ENCODE results near the gene P2RY6.
"Not testable (repeated sequence)": the region's sequence is repeated elsewhere in the genome, so short reads cannot be mapped to it uniquely, and the experiment has no call there.

The P2RY6 gene, protein sequence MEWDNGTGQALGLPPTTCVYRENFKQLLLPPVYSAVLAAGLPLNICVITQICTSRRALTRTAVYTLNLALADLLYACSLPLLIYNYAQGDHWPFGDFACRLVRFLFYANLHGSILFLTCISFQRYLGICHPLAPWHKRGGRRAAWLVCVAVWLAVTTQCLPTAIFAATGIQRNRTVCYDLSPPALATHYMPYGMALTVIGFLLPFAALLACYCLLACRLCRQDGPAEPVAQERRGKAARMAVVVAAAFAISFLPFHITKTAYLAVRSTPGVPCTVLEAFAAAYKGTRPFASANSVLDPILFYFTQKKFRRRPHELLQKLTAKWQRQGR

DNA sequence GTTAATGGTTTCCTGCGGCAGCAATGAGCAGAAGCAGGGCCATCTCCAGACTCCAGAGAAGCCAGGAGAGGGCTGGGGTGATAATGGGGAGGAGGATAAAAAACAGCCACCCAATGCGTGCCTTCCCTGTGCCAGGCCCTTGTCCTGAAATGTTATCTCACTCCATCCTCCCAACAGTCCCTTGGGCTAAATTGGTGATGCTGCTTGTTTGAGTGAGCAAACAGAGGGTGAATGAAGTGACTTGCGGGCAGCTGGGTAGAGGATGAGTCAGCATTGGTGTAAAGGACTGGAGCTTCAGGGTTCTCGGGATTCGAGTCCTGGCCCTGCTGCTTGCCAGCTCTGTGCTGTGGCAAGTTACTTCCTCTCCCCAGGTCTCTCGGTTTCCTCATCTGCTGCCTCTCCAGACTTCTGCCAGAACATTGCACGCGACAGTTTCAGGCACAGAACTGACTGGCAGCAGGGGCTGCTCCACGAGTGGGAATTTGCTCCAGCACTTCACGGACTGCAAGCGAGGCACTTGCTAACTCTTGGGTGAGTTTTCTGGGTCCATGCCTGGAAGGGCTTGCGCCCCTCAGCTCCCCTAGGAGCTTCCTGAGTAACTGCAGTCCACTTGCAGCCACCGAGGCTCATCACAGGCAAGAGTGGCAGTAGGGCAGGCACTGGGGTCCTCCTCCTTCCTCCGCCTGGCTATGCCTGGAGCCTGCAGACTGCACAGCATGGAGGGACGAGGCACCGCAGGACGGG lies at the start of gene P2RY6:
Gene P2RY6, plus strand, starts transcription at position 403 of the 744 bp plus-strand sequence. CDS start 24,181 bp downstream, outside the sequence.
- DNase-seq (ENCODE audit: low read depth in 3 of 3): no peak

DNA sequence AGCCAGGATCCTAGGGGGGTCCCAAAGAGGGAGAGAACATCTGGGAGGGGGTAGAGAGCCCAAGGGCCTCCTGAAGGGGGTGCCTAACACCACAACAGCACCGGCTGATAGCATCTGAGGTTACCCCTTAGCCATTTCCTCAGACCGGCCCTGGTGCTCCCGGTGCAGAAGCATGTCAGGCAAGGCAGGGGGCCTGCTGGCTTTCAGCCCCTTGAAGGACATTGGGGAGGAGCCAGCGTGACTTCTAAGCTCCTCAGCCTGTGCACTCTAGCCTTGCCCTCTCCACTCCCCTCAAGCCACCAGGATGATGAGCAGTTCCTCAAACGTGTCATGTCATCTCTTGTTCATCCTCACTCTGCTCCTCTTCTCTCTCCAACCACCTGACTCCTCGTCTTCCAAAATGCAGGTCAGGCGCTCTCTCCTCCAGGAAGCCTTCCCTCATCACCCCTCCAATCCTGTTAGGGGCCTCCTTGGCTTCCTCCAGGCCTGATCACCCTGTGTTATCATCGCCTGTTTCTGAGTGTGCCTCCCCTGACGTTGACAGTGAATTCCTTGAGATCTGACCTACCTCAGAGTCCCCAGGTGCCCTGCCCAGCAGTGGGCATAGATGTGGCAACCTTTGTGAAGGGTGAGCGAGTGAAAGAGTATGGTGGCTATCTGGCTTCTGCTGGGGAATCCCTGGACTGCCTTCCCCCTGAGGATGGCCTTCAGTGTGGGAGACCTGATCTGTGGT lies 48.0 kb upstream of the P2RY6 start:
- DNase-seq (ENCODE audit: low read depth in 3 of 3): no peak

DNA sequence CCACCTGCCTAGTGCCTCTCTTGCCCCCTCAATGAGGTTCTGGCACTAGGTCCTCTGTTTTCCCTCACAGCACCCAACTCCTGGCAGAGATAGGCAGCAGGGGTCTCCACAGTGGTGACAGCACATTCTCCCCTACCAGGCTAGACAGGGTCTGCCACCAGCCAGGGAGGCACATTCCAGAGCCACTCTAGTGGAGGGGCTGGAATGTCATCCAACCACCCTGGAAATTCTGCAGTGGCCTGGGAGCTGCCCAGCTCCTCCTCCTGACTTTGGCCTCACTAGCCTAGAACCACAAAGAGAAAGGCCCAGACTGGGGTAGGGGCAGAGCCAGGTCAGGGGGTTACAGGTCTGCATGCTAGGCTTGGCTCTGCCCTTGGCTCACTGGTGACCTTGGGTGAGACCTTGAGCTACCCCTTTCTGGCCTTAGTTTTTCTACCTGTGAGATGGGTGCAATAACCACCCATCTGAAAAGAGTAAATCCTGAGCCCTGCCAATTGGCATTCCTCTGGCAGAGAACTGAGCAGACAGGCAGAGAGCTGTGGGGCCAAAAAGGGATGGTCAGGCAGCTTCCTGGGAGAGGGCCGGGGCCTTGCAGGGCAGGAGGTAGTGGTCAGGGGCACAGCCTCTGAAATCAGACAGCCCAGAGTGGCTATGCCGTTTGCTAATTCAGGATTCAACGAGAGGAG lies 47.0 kb upstream of the P2RY6 start:
- no peak for DNase-seq (ENCODE audit: low read depth in 3 of 3)

DNA sequence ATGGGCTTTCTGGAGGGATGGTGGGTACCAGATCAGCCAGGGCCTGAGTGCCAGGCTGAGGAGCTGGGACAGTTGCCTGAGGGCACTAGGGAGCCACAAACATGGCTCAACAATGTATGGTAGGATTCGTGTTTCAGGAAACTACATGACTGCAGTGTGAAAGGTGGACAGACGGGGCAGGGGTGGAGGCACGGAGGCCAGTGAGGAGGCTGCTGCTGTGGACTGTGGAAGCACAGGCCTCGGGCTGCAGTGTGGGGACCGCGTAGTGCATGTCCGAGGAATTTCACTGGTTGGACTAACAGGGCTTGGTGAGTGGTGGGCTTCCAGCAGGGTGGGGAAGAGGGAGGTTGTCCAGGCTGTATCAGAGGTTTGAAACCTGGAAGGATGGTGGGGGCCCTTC lies 46.3 kb upstream of the P2RY6 start:
- DNase-seq (ENCODE audit: low read depth in 3 of 3): no peak

DNA sequence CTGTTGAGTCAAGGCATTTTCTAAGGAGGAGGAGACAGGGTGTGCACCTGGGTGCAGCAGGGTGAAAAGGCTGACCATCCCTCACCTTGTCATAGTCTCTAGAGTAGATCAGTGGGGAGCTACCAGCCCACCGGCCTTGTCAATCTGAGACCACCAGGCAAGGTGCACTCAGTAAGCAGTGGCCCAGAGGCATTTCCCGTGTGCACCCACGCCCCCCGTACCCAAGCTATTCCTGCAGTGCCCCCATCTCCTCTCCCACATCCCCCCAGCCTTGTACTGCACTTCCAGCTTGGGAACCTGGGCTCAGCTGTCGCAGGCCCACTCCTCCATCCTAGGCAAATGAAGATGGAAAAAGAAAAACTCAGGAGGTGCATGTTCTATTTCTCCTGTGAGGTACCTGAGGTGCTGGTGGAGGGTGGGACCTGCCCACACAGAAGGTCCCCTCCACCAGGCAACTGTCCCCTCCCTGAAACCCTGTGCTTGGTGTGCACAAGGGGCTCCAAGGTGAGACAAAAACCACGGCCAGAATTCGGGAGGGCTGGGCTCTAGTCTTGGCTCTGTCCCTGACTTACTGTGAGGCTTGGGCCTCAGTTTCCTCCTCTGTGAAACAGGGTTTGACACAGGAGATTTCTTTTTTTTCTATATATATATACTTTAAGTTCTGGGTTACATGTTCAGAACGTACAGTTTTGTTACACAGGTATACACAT lies 45.7 kb upstream of the P2RY6 start:
- no peak for DNase-seq (ENCODE audit: low read depth in 3 of 3)

DNA sequence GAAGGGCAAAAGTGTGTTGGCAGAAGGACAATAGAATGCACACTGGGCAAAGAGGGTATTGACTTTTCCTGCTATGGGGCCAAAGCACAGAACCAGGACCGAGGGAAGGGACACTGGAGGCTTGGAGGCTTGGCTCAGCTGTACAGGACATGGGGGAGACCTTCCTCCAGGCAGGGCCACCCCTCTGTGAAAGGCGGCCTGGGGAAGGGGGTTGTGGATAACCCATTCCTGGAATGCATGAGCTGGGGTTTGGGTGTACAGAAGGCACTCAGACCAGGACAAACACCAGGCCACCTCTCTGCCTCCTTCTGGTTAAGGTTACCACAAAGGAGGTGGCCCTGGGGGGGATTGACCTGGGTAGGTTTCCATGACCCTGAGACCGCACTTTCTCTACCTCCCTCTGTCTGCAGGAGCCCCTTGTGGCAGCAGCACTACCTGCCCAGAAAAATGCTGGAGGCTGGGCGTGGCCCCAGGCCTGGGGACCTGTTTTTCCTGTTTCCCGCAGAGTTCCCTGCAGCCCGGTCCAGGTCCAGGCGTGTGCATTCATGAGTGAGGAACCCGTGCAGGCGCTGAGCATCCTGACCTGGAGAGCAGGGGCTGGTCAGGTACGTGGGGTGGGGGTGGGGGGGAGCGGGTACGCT lies 44.4 kb upstream of the P2RY6 start:
- DNase-seq (ENCODE audit: low read depth in 3 of 3): no peak

DNA sequence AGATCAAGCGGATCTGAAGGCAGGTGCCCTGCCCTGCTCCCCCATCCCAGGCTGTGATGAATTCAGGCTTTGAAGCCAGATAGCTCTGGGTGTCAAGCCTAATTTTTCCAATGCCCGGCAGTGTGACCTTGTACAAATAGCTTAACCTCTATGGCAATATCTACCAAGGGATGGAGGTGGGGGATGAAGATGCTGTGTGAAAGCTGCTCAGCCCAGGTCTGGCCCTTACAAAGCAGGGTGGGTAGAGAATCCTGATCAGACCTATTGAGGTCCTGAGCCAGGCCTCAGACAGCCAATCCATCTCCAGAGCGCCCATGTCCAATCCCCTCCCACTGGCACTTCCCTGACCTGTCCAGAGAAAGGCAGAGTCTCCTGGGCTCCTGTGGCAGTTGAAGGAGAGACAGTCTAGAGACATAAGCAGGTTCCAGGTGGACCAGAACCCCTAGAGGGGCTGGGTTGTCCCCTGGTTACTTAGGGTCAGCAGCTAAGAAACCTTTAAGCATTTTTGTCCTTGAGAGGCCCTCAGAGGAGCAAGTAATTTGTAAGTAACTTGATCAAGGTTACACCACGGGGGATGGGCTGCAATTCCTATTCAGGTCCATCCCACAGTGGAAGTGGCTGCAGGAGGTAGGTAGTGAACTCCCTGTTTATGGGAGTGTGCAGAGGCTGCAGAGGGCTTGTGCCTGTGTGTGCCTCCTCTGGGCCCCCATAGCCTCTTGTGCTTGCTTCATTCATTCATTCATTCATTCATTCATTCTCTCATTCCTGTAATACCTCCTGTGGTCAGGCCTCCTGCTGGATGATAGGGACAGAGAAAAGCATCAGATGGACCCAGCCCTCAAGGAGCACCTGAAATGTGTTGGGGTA lies 43.6 kb upstream of the P2RY6 start:
- DNase-seq (ENCODE audit: low read depth in 3 of 3): no peak

DNA sequence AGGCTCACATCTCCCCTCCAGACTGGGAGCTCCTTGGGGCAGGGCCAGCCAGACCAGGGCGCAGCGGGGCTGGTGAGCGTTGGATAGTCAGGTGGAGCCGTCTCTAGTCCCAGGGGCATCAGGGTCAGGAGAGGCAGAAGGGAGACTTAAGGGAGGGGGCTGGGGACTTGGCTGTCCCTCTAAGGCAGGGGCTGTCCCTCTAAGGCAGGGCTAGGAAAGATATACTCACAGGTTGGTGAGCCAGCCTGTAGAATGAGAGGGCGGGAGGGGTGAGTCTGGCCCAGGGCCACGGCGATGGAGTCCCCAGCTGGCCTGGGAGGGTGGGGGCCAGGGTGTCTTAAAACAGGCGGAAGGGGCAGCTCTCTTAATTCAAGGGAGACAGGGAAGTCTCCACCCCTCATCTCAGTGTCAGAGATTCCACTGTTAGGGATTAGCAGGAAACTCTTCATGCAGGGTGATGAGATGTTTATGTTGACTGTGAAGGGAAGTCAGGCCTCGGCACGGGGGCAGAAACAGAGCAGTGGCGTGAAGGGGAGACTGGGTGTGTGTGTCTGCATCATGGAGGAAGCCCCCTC lies 42.7 kb upstream of the P2RY6 start:
- DNase-seq (ENCODE audit: low read depth in 3 of 3): no peak

DNA sequence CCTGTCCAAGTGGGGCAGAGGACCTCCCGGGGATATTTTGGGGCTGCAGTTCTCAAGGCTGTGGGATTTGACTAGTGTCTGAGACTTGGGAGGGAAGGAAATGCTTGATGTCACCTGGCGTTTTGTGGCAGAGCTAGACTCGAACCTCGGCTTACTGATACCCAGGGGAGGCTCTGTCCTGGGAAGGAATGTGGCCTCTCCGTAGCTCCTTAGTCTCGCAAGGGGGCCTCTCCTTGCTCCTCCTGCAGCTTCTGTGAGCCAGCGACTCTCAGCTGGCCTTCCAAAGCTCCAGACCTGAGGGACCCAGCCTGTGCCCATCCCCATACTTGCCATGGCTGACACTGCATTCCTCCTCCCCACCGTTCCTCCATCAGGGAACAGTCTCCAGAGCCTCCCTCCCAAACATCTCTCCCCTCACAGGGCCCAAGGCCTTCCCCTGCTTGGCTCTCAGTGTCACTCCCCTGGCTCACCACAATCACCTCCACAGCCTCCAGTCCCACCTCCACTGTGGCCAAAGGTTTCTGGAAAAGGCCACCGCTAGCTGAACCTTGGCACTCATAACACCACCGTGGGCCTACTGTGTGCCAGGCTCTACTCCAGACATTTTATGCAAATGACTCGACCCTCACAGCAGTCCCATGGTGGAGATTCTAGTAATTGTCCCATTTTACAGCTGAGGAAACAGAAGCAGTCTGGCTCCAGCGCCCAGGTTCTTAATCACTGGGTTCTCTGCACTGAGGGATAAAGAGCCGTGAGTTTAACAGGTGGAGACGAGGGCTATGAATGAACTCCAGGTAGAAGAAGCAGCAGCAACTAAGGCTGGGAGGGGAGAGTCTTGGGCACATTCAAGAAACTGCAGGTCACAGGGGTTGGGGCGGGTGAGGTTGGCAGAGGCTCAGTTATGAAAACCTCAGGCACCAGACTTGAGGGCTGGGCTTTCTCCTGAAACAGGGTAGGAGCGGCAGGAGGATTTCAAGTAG lies 42.0 kb upstream of the P2RY6 start:
- no peak for DNase-seq (ENCODE audit: low read depth in 3 of 3)

DNA sequence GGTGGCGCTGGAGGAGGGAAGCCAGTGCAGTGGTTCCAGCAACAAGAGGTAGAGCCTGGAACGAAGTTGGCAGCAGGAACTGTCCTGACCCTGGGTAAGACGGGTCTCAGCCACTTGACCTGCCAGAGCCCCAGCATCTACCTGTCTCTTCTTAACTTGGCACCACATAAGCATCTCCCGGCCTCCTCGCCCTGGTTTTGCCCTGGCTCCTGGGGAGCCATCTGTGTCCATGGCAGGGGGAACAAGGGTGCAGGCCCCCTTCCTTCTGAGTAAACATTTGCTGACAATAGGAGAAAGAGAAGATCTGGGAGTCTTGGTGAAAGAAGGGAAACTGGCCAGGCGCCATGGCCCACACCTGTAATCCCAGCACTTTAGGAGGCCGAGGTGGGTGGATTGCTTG lies 41.2 kb upstream of the P2RY6 start:
- DNase-seq (ENCODE audit: low read depth in 3 of 3): no peak

DNA sequence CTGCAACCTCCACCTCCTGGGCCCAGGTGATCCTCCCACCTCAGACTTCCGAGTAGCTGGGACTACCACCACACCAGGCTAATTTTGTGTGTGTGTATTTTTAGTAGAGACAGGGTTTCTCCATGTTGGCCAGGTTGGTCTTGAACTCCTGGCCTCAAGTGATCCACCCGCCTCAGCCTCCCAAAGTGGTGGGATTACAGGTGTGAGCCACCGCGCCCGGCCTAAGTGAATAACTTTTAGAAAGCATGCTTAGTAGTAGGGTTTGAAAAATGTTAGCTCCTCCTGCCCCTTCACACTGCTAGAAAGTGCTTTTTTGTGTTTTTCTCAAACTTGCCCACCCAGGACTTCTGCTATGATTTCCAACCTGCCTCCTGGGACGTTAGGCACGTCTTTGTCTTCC lies 39.7 kb upstream of the P2RY6 start:
- not testable (repeated sequence) for DNase-seq (ENCODE audit: low read depth in 3 of 3)

DNA sequence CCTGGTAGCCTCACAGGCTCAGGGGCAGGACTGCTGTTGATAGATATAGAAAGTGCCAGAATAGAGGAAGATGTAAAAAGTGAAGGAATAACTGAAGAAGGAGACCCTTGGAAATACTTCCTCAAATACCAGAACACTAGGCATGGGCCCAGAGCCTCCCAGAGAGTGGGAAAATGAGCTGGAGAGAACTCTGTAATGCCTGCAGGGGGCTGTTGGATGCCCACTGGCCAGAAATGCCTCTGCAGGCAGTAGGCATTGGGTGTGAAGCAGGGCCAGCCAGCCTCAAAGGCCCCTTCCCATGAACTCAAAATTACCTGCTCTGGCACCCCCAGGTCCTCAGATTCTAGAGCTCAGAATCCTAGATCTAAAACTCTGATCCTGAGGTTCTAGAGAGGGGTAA lies 38.9 kb upstream of the P2RY6 start:
- DNase-seq (ENCODE audit: low read depth in 3 of 3): no peak

DNA sequence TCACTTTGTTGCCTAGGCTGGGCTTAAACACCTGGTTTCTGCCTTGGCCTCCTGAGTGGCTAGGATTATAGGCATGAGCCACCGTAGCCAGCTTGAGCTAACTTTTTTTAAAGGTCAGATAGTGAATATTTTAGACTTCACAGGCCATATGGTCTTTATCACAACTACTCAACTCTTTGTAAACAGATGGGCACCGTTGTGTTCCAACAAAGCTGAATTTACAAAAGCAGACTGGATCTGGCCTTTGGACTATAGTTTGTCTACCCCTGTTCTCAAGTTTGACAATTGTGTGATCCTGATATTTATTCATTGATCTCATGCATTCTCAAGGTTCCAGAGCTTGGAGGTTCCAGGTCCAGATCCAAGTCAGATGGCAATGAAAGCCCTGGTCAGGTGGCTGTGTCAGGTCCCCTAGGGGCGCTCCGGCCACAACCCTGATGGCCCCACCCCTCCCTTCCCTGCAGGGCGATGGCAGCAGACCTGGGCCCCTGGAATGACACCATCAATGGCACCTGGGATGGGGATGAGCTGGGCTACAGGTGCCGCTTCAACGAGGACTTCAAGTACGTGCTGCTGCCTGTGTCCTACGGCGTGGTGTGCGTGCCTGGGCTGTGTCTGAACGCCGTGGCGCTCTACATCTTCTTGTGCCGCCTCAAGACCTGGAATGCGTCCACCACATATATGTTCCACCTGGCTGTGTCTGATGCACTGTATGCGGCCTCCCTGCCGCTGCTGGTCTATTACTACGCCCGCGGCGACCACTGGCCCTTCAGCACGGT lies 38.3 kb upstream of the P2RY6 start:
- no peak for DNase-seq (ENCODE audit: low read depth in 3 of 3)

DNA sequence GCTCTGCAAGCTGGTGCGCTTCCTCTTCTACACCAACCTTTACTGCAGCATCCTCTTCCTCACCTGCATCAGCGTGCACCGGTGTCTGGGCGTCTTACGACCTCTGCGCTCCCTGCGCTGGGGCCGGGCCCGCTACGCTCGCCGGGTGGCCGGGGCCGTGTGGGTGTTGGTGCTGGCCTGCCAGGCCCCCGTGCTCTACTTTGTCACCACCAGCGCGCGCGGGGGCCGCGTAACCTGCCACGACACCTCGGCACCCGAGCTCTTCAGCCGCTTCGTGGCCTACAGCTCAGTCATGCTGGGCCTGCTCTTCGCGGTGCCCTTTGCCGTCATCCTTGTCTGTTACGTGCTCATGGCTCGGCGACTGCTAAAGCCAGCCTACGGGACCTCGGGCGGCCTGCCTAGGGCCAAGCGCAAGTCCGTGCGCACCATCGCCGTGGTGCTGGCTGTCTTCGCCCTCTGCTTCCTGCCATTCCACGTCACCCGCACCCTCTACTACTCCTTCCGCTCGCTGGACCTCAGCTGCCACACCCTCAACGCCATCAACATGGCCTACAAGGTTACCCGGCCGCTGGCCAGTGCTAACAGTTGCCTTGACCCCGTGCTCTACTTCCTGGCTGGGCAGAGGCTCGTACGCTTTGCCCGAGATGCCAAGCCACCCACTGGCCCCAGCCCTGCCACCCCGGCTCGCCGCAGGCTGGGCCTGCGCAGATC lies 37.5 kb upstream of the P2RY6 start:
- no peak for DNase-seq (ENCODE audit: low read depth in 3 of 3)

DNA sequence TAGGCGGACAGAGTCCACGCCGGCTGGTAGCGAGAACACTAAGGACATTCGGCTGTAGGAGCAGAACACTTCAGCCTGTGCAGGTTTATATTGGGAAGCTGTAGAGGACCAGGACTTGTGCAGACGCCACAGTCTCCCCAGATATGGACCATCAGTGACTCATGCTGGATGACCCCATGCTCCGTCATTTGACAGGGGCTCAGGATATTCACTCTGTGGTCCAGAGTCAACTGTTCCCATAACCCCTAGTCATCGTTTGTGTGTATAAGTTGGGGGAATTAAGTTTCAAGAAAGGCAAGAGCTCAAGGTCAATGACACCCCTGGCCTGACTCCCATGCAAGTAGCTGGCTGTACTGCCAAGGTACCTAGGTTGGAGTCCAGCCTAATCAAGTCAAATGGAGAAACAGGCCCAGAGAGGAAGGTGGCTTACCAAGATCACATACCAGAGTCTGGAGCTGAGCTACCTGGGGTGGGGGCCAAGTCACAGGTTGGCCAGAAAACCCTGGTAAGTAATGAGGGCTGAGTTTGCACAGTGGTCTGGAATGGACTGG lies 36.8 kb upstream of the P2RY6 start:
- no peak for DNase-seq (ENCODE audit: low read depth in 3 of 3)

DNA sequence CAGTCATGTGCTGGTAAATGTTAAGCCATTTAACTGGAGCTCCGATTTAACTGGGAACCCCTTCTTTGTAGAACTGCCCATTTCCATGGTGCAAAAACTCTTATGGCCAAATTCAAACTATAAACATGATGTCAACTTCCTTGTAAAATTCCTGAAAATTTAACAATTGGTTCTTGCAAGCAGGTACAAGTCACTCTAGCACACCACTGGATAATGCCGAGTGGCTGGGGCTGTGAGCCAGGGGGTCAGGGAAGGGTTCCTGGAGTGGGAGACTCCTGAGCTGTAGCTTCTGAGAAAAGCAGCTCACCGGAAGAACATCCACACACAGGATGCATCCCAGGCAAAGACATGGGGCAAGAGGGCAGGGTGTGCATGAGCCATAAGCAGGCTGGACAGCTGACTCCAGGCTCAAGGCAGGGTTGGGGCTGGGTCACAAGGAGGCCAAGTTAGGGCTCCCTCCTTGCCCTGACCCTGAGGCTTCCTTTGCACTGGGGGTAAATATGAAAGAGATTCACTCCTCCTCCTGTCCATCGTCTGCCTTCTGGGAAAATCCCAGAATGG lies 35.9 kb upstream of the P2RY6 start:
- DNase-seq (ENCODE audit: low read depth in 3 of 3): no peak
